Upper lobe of right lung (tissue), 1 donor: ENCODE data around the gene ANP32B. TPM values are rescaled to one million over a fixed set of nuclear protein-coding genes. Genes with fewer than 3 reads are reported as not detected.

Experiments
- ATAC-seq: fragments of 200-7000 bp; cut with Tn5 transposase; one replicate; pipeline ENCODE4 v1.9.1; 2020; ENCODE audit warnings: mild to moderate bottlenecking, moderate library complexity
- DNase-seq: peaks from one replicate; pipeline ENCODE4 v3.0.0-alpha.2; 2020
- H3K27ac ChIP-seq: fragments of 200-600 bp; one replicate; pipeline ENCODE4 v1.8.0; 2022
- H3K27me3 ChIP-seq: fragments of 200-600 bp; one replicate; pipeline ENCODE4 v1.8.0; 2022; ENCODE audit warnings: mild to moderate bottlenecking
- H3K36me3 ChIP-seq: fragments of 200-600 bp; one replicate; pipeline ENCODE4 v1.8.0; 2022
- H3K4me1 ChIP-seq: fragments of 200-600 bp; one replicate; pipeline ENCODE4 v1.8.0; 2022
- H3K4me3 ChIP-seq: fragments of 200-600 bp; one replicate; pipeline ENCODE4 v1.8.0; 2022; ENCODE audit warnings: mild to moderate bottlenecking
- H3K9me3 ChIP-seq: fragments of 200-600 bp; one replicate; pipeline ENCODE4 v1.8.0; 2022
- intact Hi-C: fragments of 100-400 bp; cut with DNase I; formaldehyde crosslinking; loops from one replicate; pipeline ENCODE4 v1.11.0; 2022
- total RNA-seq: library from RNA; stranded (reverse); fragmentation: NEBNext Ultra II Directional; extraction: Animal tissue kit (Norgen Biotek cat#: 25700); gene quantifications from one replicate; pipeline ENCODE4 v1.2.1, GENCODE V29; 2021
- TF ChIP-seq, protein P1 (sequence below): fragments of 200-600 bp; IDR thresholded peaks from one replicate; pipeline ENCODE4 v1.8.0; 2022; ENCODE audit warnings: antibody characterized with exemption
- donor health status: DM: no; HTN: yes; CAD: no; lungs with severe emphysema.

Gene ANP32B
- total RNA-seq, 1 donor from 2014 or later = 107 TPM

- TF ChIP-seq, protein P1, sequence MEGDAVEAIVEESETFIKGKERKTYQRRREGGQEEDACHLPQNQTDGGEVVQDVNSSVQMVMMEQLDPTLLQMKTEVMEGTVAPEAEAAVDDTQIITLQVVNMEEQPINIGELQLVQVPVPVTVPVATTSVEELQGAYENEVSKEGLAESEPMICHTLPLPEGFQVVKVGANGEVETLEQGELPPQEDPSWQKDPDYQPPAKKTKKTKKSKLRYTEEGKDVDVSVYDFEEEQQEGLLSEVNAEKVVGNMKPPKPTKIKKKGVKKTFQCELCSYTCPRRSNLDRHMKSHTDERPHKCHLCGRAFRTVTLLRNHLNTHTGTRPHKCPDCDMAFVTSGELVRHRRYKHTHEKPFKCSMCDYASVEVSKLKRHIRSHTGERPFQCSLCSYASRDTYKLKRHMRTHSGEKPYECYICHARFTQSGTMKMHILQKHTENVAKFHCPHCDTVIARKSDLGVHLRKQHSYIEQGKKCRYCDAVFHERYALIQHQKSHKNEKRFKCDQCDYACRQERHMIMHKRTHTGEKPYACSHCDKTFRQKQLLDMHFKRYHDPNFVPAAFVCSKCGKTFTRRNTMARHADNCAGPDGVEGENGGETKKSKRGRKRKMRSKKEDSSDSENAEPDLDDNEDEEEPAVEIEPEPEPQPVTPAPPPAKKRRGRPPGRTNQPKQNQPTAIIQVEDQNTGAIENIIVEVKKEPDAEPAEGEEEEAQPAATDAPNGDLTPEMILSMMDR = no peak
- DNase-seq = no peak
- intact Hi-C loops = no loop called here
- peaks cover 43% of the 10 kb centered on the region for H3K4me1 ChIP-seq
- peak overlapping the region; percentile 96 for H3K27ac ChIP-seq
- peak overlapping the region; percentile 98 for H3K4me3 ChIP-seq
- no peak for ATAC-seq
- H3K36me3 ChIP-seq = no peaks in the 10 kb centered on the region
- H3K9me3 ChIP-seq = no peaks in the 10 kb centered on the region
- H3K27me3 ChIP-seq = no peaks in the 10 kb centered on the region
Measured at GRCh38 chr9:97985058-97985861, 2.1 kb downstream of the ANP32B start.

DNA sequence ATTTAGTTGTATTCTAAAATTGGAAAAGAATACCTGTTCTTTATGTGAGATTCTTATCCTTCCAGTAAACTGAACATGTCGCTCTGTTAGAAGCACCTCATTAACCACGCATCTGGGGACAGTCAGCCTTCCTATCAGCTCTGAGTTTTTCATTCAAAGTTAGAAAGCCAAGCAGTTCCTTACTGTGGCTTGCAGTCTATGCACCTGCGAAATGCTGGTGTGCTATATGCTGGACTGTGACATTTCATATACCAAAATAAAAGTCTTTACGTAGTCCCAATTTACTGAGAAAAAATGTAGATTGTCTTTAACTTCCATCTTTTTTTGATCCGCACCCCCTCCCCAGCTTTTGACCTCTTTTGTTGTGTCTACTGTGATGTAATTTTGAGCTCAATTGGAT is 4.3 kb downstream of the ANP32B start:
- H3K9me3 ChIP-seq = no peaks in the 10 kb centered on the region
- DNase-seq (no peak), ATAC-seq (no peak)
- intact Hi-C loops = no loop called here
- TF ChIP-seq, protein P1 = no peak
- H3K4me1 ChIP-seq = peaks cover 47% of the 10 kb centered on the region
- no peak overlapping the region for H3K4me3 ChIP-seq
- H3K27me3 ChIP-seq = no peaks in the 10 kb centered on the region
- H3K27ac ChIP-seq = no peak overlapping the region
- H3K36me3 ChIP-seq = no peaks in the 10 kb centered on the region

DNA sequence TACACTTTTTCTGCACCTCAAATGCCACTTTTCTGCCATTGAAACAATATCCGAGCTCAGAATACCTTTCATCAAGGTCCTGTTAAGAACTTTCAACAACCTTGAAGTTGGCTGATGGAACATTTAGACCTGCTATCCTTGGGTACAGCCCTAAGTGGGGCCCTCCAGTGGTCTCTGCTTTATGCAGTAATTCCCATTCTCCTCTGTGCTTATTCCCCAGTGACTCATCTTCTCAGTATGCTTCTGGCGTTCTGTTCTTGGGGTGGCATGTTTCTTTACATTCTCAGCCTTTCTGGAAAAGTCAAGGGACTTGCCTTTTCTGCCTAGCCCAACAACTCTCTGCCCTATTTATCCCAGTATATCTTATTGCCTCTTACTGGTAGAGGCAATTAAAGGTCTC is 7.1 kb downstream of the ANP32B start:
- DNase-seq = no peak
- Histone ChIP-seq H3K27ac (no peak overlapping the region), H3K4me1 (peaks cover 61% of the 10 kb centered on the region), H3K36me3 (peaks cover 10% of the 10 kb centered on the region), H3K27me3 (no peaks in the 10 kb centered on the region), H3K9me3 (no peaks in the 10 kb centered on the region), H3K4me3 (no peak overlapping the region)
- intact Hi-C loops = no loop called here
- ATAC-seq = peak; percentile 15
- TF ChIP-seq, protein P1 = no peak

DNA sequence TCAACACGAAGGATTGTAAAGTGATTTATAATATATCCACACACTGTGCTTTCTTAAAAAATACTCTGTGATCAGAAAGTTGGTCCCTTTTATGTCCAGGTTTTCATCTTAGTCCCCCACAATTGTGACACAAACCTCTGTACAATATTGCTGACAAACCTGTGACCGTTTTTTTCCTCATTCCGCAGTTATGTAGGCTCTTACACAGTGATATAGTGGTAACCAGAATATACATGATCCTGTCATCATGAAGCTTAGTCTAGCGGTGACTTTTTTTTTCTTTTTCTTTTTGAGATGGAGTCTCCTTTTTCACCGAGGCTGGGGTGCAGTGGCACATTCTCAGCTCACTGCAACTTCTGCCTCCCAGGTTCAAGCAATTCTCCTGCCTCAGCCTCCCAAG is 8.7 kb downstream of the ANP32B start:
- intact Hi-C loops = no loop called here
- H3K27ac ChIP-seq = no peak overlapping the region
- DNase-seq (no peak), ATAC-seq (no peak)
- H3K4me3 ChIP-seq = no peak overlapping the region
- H3K9me3 ChIP-seq = no peaks in the 10 kb centered on the region
- peaks cover 47% of the 10 kb centered on the region for H3K4me1 ChIP-seq
- peaks cover 23% of the 10 kb centered on the region for H3K36me3 ChIP-seq
- TF ChIP-seq, protein P1 = no peak
- no peaks in the 10 kb centered on the region for H3K27me3 ChIP-seq

GRCh38 chr9:97992219-97992618 is 9.1 kb downstream of the ANP32B start:
- no peaks in the 10 kb centered on the region for H3K27me3 ChIP-seq
- no peak overlapping the region for H3K4me3 ChIP-seq
- peaks cover 43% of the 10 kb centered on the region for H3K4me1 ChIP-seq
- intact Hi-C loops = no loop called here
- peak; percentile 57 for ATAC-seq
- TF ChIP-seq, protein P1 = no peak
- no peaks in the 10 kb centered on the region for H3K9me3 ChIP-seq
- DNase-seq = no peak
- no peak overlapping the region for H3K27ac ChIP-seq
- peaks cover 24% of the 10 kb centered on the region for H3K36me3 ChIP-seq
